Measurements from ENCODE around the gene ATE1. TPM values are rescaled to one million over a fixed set of nuclear protein-coding genes. Genes with fewer than 3 reads are reported as not detected.

The ATE1 gene
- total and polyA plus RNA-seq, 7 donors, result 12.5 to 49.6 (median 31.4) TPM

DNA sequence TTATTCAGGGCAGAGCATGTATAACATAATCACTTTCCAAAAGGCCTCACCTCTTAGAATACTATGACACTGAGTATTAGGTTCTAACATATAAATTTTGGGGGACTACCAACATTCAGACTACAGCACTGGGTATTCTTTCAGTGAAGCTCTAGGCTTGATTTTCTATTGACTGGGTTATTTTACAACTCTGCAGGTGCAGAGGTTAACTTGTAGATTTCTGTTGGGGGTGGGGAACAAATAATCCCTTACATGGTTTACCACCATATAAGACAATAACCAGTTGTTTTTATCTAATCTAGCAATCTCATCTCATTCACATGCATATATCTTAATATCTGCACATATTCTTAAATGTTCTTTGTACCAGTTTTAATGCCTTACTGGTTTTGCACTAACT lies 73.9 kb downstream of the ATE1 start:
- TF ChIP-seq POLR2AphosphoS5 (IDR thresholded peaks at IDR 0.05) (no peak), EP300 (IDR thresholded peaks at IDR 0.05) (no peak), POLR2A (IDR thresholded peaks at IDR 0.05) (no peak)
- TF ChIP-seq, protein P1, sequence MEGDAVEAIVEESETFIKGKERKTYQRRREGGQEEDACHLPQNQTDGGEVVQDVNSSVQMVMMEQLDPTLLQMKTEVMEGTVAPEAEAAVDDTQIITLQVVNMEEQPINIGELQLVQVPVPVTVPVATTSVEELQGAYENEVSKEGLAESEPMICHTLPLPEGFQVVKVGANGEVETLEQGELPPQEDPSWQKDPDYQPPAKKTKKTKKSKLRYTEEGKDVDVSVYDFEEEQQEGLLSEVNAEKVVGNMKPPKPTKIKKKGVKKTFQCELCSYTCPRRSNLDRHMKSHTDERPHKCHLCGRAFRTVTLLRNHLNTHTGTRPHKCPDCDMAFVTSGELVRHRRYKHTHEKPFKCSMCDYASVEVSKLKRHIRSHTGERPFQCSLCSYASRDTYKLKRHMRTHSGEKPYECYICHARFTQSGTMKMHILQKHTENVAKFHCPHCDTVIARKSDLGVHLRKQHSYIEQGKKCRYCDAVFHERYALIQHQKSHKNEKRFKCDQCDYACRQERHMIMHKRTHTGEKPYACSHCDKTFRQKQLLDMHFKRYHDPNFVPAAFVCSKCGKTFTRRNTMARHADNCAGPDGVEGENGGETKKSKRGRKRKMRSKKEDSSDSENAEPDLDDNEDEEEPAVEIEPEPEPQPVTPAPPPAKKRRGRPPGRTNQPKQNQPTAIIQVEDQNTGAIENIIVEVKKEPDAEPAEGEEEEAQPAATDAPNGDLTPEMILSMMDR (IDR thresholded peaks at IDR 0.05), result no peak
- Histone ChIP-seq H3K27me3 (no peaks in the 10 kb centered on the region), H3K36me3 (peaks cover 0 to 32% (median 0%) of the 10 kb centered on the region in 4 donors), H3K9me3 (no peaks in the 10 kb centered on the region), H3K4me1 (no peaks in the 10 kb centered on the region), H3K27ac (no peak overlapping the region), H3K4me3 (no peak overlapping the region)
- intact Hi-C loops (cut with DNase I), result no loop called here
- no peak for DNase-seq

DNA sequence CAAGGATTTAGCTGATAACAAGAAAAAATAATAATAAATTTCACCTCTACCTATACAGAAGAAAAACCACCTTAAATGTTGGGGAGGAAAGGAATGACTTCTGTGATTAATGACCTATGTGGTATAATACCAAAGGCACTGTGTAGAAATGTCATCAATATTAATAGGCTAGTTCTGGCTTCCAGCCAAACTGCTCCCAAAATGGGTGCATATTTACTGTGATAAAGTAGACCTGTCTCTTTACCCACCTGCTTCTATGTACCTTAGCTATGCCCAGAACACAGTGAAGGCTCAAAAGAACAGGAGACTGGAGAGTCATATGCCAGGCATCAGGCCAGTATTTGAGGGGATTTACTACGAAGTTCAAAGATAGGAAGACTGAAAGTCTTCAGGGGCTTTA lies 76.0 kb downstream of the ATE1 start:
- no peaks in the 10 kb centered on the region for H3K27me3 ChIP-seq
- H3K4me3 ChIP-seq, result no peak overlapping the region
- peaks cover 0 to 50% (median 0%) of the 10 kb centered on the region in 4 donors for H3K36me3 ChIP-seq
- H3K9me3 ChIP-seq, result no peaks in the 10 kb centered on the region
- TF ChIP-seq EP300 (IDR thresholded peaks at IDR 0.05) (no peak), POLR2AphosphoS5 (IDR thresholded peaks at IDR 0.05) (no peak), POLR2A (IDR thresholded peaks at IDR 0.05) (no peak)
- TF ChIP-seq, protein P1 (IDR thresholded peaks at IDR 0.05), result no peak
- H3K4me1 ChIP-seq, result no peaks in the 10 kb centered on the region
- WGBS, 2 donors, result 95 to 97% methylated on average over 1 of the region's 1 CpG
- no peak overlapping the region for H3K27ac ChIP-seq
- intact Hi-C loops (cut with DNase I), result no loop called here
- no peak for DNase-seq

- H3K27ac ChIP-seq, result no peak overlapping the region
- no peaks in the 10 kb centered on the region for H3K27me3 ChIP-seq
- H3K4me3 ChIP-seq, result no peak overlapping the region
- H3K36me3 ChIP-seq, result peaks cover 0 to 53% (median 0%) of the 10 kb centered on the region in 4 donors
- H3K9me3 ChIP-seq, result no peaks in the 10 kb centered on the region
- DNase-seq, result no peak
- intact Hi-C loops (cut with DNase I), result no loop called here
- TF ChIP-seq EP300 (IDR thresholded peaks at IDR 0.05), result no peak
- TF ChIP-seq, protein P1 (IDR thresholded peaks at IDR 0.05), result no peak
- WGBS, 2 donors, result 90 to 94% methylated on average over 8 of the region's 8 CpGs
- H3K4me1 ChIP-seq, result no peaks in the 10 kb centered on the region
These were observed 79.7 kb downstream of the ATE1 start for GRCh38 chr10:121848082-121848481.

DNA sequence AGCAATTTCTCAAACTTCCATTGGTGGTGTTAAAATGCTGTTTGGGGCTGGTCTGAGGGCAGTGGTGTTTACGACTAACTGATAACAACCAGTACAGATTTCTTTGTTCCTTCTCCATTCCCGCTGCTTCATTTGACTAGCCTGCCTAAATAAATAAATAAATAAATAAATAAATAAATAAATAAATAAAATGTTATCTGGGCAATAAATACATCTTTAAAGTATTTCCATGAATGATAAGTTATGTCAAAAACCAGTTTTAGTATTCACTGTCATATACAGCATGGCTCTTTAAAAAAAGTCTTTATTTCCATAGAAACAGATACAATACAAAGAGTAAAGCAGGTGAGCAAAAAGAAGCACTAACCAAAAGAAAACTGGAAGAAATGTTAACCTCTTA lies 81.3 kb downstream of the ATE1 start:
- intact Hi-C loops (cut with DNase I), result no loop called here
- TF ChIP-seq POLR2AphosphoS5 (IDR thresholded peaks at IDR 0.05) (no peak), EP300 (IDR thresholded peaks at IDR 0.05) (no peak), POLR2A (IDR thresholded peaks at IDR 0.05) (no peak)
- TF ChIP-seq, protein P1 (IDR thresholded peaks at IDR 0.05), result no peak
- no peaks in the 10 kb centered on the region for H3K9me3 ChIP-seq
- no peaks in the 10 kb centered on the region for H3K4me1 ChIP-seq
- peaks cover 0 to 53% (median 0%) of the 10 kb centered on the region in 4 donors for H3K36me3 ChIP-seq
- H3K4me3 ChIP-seq, result no peak overlapping the region
- DNase-seq, result no peak
- H3K27me3 ChIP-seq, result no peaks in the 10 kb centered on the region
- 89 to 94% methylated on average over 2 of the region's 2 CpGs for WGBS, 2 donors
- no peak overlapping the region for H3K27ac ChIP-seq

DNA sequence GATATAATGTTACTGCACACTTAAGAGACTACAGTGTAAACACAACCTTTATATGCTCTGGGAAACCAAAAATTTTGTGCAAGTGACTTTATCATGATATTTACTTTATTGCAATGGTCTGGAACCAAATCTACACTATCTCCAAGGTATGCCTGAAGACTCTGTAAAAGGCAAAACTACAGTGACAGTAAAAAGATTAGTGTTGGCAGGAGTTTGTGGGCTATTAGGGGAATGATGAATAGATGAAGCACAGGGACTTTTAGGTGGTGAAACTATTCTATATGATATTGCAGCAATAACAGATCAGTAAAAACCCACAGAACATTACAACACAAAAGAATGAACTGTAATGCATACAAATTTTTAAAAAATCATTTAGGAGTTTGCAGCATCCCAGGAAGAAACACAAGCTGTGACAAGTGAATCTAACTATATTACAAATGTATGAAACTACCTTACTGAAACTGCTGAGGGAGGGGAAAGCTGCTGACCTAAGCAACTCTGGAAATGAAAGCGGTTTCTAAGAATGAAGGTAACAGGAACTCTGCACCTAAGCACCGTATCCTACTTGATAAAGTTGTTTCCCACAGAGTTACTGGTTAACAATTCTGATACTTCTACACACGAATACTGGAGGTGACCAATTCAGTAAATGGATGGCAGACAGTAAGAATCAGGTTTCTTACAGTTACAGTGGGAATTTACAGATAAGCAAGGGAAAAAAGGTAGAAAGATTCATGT lies 82.6 kb downstream of the ATE1 start:
- no peaks in the 10 kb centered on the region for H3K9me3 ChIP-seq
- H3K36me3 ChIP-seq, result peaks cover 0 to 43% (median 0%) of the 10 kb centered on the region in 4 donors
- no peak for DNase-seq
- H3K4me1 ChIP-seq, result no peaks in the 10 kb centered on the region
- WGBS, 2 donors, result 83 to 86% methylated on average over 3 of the region's 3 CpGs
- intact Hi-C loops (cut with DNase I), result no loop called here
- TF ChIP-seq, protein P1 (IDR thresholded peaks at IDR 0.05), result no peak
- no peak for TF ChIP-seq POLR2AphosphoS5 (IDR thresholded peaks at IDR 0.05)
- TF ChIP-seq POLR2A (IDR thresholded peaks at IDR 0.05), result no peak
- TF ChIP-seq EP300 (IDR thresholded peaks at IDR 0.05), result no peak
- H3K27ac ChIP-seq, result no peak overlapping the region
- H3K27me3 ChIP-seq, result no peaks in the 10 kb centered on the region
- H3K4me3 ChIP-seq, result no peak overlapping the region

Data from sigmoid colon (tissue), 7 donors.